ENCODE measurements around the gene PIM1. TPM values are rescaled to one million over a fixed set of nuclear protein-coding genes. Genes with fewer than 3 reads are reported as not detected.

The PIM1 gene
- total and polyA plus RNA-seq, 9 of the 15 experiments (the other 6 are each of a cell fraction or from before 2014, with no cell fraction given) = 19.0 to 789 (median 212) TPM

- TF ChIP-seq RERE (CRISPR knock-in tag; IDR thresholded peaks at IDR 0.05; ENCODE audit: borderline replicate concordance) (0 out of 2 replicates have a peak, but pooled peaks have one; percentile 50), PHF8 (IDR thresholded peaks at IDR 0.05; ENCODE audit: borderline replicate concordance, low read length) (peak; percentile 47; the same call in 1 of the 2 replicates), ZNF778 (CRISPR knock-in tag; IDR thresholded peaks at IDR 0.05) (no peak), TARDBP (IDR thresholded peaks at IDR 0.05) (no peak), XRCC5 (IDR thresholded peaks at IDR 0.05; ENCODE audit: low read depth, low read length) (peak; percentile 85; the same call in 1 of the 2 replicates), NR2C2 (CRISPR knock-in tag; IDR thresholded peaks at IDR 0.05) (no peak), NR2C2 (tag; IDR thresholded peaks at IDR 0.05) (no peak; the same call in 1 of the 2 replicates), ZNF140 (CRISPR knock-in tag; IDR thresholded peaks at IDR 0.05) (no peak), ZBTB7A (IDR thresholded peaks at IDR 0.05; ENCODE audit: borderline replicate concordance, control insufficient read depth, low read depth, low read length) (peak; percentile 94), DDX20 (tag; IDR thresholded peaks at IDR 0.05; ENCODE audit: low read depth) (no peak), OTX1 (CRISPR knock-in tag; IDR thresholded peaks at IDR 0.05) (0 out of 2 replicates have a peak, but pooled peaks have one; percentile 3), ZNF212 (CRISPR knock-in tag; IDR thresholded peaks at IDR 0.05) (no peak), ZZZ3 (IDR thresholded peaks at IDR 0.05) (no peak), NR1H2 (CRISPR knock-in tag; IDR thresholded peaks at IDR 0.05) (peak; percentile 79), TCF3 (CRISPR knock-in tag; IDR thresholded peaks at IDR 0.05) (peak; percentile 33; the same call in 1 of the 2 replicates), WHSC1 (IDR thresholded peaks at IDR 0.05; ENCODE audit: low read length) (no peak), ZNF384 (IDR thresholded peaks at IDR 0.05; ENCODE audit: low read depth, low read length) (no peak), CBFA2T3 (IDR thresholded peaks at IDR 0.05) (no peak)
- TF ChIP-seq, protein P1, sequence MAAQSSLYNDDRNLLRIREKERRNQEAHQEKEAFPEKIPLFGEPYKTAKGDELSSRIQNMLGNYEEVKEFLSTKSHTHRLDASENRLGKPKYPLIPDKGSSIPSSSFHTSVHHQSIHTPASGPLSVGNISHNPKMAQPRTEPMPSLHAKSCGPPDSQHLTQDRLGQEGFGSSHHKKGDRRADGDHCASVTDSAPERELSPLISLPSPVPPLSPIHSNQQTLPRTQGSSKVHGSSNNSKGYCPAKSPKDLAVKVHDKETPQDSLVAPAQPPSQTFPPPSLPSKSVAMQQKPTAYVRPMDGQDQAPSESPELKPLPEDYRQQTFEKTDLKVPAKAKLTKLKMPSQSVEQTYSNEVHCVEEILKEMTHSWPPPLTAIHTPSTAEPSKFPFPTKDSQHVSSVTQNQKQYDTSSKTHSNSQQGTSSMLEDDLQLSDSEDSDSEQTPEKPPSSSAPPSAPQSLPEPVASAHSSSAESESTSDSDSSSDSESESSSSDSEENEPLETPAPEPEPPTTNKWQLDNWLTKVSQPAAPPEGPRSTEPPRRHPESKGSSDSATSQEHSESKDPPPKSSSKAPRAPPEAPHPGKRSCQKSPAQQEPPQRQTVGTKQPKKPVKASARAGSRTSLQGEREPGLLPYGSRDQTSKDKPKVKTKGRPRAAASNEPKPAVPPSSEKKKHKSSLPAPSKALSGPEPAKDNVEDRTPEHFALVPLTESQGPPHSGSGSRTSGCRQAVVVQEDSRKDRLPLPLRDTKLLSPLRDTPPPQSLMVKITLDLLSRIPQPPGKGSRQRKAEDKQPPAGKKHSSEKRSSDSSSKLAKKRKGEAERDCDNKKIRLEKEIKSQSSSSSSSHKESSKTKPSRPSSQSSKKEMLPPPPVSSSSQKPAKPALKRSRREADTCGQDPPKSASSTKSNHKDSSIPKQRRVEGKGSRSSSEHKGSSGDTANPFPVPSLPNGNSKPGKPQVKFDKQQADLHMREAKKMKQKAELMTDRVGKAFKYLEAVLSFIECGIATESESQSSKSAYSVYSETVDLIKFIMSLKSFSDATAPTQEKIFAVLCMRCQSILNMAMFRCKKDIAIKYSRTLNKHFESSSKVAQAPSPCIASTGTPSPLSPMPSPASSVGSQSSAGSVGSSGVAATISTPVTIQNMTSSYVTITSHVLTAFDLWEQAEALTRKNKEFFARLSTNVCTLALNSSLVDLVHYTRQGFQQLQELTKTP (IDR thresholded peaks at IDR 0.05; ENCODE audit: low read depth in 1 of 2, partially characterized antibody in 2 of 2) = no peak
These were observed 585 bp downstream of the PIM1 start (continued) for GRCh38 chr6:37170273-37171200.
